Fibroblast of pulmonary artery (primary cell): ENCODE measurements around the gene CLIC1.

Experiments
- DNase-seq: peaks from one replicate; pipeline ENCODE4 v3.0.0-alpha.2; 2010; ENCODE audit warnings: low read depth
- H3K4me3 ChIP-seq: replicated peaks from 2 replicates; pipeline ENCODE4 v1.5.1; 2011; ENCODE audit warnings: low read depth, mild to moderate bottlenecking, control low read depth, low read length, moderate library complexity
- TF ChIP-seq, protein P1 (sequence below): IDR thresholded peaks from 2 replicates; pipeline ENCODE4 v1.5.1; 2011; ENCODE audit warnings: mild to moderate bottlenecking, control low read depth, low read length, inconsistent platforms; ENCODE audit errors: missing control alignments

The CLIC1 gene

DNA sequence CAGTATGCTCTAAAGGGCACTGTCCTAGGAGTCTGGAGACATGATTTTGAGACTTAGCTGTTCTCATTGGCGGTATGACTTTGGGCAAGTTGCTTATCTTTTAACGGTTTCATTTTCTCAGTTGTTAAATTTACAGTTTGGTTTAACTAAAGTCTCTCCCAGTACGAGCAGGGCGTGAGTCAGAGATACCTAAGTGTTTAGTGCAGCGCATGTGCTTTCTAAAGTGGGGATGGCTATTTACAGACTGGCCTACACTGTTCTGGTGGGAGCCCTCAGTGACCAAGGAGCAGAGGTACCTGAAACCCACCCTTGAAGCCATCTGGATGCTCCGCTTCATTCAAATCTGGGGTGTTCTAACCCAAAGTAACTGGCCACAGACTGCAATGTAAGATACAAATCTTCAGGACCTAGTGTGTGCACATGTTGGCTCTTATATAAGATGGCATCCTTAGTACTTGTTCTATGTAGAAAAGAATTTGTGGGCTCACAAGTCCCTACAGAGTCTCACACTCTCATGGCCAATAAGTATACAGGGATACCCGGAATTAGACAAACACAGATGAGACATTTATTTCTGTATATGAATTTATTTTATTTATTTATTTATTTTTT lies 14.2 kb upstream of the CLIC1 start:
- no peak overlapping the region for H3K4me3 ChIP-seq
- DNase-seq = no peak
- TF ChIP-seq, protein P1, sequence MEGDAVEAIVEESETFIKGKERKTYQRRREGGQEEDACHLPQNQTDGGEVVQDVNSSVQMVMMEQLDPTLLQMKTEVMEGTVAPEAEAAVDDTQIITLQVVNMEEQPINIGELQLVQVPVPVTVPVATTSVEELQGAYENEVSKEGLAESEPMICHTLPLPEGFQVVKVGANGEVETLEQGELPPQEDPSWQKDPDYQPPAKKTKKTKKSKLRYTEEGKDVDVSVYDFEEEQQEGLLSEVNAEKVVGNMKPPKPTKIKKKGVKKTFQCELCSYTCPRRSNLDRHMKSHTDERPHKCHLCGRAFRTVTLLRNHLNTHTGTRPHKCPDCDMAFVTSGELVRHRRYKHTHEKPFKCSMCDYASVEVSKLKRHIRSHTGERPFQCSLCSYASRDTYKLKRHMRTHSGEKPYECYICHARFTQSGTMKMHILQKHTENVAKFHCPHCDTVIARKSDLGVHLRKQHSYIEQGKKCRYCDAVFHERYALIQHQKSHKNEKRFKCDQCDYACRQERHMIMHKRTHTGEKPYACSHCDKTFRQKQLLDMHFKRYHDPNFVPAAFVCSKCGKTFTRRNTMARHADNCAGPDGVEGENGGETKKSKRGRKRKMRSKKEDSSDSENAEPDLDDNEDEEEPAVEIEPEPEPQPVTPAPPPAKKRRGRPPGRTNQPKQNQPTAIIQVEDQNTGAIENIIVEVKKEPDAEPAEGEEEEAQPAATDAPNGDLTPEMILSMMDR = no peak

DNA sequence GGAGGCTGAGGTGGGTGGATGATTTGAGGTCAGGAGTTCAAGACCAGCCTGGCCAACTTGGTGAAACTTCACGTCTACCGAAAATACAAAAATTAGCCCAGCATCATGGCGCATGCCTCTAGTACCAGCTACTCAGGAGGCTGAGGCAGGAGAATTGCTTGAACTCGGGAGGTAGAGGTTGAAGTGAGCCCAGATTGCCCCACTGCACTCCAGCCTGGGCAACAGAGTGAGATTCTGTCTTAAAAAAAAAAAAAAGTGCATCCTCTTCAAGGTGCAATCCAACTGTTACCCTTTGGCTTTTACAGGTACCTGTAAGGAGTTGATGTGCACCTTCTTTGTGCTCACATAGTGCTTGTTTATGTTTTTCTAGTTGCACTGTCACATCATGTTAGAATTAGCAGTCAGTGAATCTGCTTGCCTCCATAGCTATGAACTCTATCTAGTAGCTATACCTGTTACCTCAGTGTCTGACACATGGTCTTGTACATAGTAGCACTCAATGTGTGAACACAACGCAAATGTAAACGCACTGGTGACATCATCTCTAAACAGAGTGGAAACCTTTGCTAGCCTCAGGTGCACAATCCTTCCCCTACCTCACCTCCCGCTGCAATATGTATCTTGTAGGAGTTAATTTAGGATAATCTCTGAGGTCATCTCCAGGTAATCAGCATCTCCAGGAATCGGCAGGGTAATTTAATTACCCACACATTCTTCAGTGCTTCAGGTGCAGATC lies 13.1 kb upstream of the CLIC1 start:
- TF ChIP-seq, protein P1 = no peak
- no peak overlapping the region for H3K4me3 ChIP-seq
- no peak for DNase-seq

DNA sequence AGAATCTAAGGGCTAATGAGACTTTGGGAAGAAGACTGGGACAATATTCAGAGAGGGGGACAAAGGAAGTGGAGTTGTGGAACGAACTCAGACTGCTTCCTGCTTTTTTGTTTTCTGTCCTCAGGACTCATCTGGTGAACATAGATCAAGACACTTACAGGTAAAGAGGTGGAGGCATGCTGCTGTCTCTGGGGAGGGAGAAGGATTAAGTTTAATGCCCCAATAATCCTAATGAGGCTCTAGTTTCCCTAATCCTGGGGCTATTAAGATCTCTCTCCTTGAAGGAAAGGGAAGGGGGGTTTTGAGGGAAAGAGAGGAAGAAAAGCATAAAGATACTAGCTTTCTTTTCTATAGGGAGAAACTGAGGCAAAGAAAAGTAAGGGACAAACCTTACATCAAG lies 8.1 kb upstream of the CLIC1 start:
- TF ChIP-seq, protein P1 = no peak

GRCh38 chr6:31742894-31743293 lies 6.6 kb upstream of the CLIC1 start:
- DNase-seq = no peak
- TF ChIP-seq, protein P1 = no peak
- no peak overlapping the region for H3K4me3 ChIP-seq

More for the DNA sequence above, 8.1 kb upstream of the CLIC1 start:
- H3K4me3 ChIP-seq = no peak overlapping the region
- no peak for DNase-seq

- DNase-seq = no peak
- H3K4me3 ChIP-seq = no peak overlapping the region
- TF ChIP-seq, protein P1 = no peak
Observed at GRCh38 chr6:31741815-31742214, 5.5 kb upstream of the CLIC1 start.

DNA sequence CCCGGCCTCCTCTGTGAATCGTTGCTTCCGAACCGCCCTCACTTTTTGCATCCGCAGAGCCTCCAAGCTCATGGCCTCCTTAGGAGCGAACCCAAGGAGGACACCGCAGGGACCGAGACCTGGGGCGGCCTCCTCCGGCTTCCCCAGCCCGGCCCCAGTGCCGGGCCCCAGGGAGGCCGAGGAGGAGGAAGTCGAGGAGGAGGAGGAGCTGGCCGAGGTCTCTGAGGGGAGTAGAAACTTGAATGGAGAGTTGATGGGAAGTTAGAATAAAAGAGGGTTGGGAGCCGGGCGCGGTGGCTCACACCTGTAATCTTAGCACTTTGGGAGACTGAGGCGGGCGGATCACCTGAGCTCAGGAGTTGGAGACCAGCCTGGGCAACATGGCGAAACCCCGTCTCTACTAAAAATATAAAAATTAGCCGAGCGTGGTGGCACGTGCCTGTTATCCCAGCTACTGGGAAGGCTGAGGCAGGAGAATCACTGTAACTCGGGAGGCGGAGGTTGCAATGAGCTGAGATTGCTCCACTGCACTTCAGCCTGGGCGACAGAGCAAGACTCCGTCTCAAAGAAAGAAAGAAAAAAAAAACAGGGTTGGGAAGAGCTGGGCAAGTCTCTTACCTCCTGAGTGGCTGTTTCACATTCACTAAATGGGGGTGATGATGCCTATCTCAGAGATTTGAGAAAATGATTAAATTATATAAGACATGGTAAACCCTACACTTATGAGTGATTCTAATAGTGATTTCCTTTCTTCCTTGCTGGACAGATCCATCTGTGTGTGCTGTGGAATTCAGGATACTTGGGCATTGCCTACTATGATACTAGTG lies 4.3 kb upstream of the CLIC1 start:
- peak overlapping the region; percentile 87 for H3K4me3 ChIP-seq
- TF ChIP-seq, protein P1 = no peak
- DNase-seq = no peak
